HT1080 (cell line): ENCODE measurements around the gene SCFD2. TPM values are rescaled to one million over a fixed set of nuclear protein-coding genes. Genes with fewer than 3 reads are reported as not detected.

ENCODE experiments used
- DNase-seq: peaks from one replicate; pipeline ENCODE4 v3.0.0-alpha.2; 2015; ENCODE audit warnings: low read depth
- total RNA-seq: library from RNA; depleted of rRNA; stranded (reverse); fragments of >200 nt; shearing (Covaris generic); gene quantifications from 2 replicates; pipeline ENCODE4 v1.2.3, GENCODE V29; 2014

Gene SCFD2
- total RNA-seq, 1 experiment from 2014 or later: 28.0 TPM

DNA sequence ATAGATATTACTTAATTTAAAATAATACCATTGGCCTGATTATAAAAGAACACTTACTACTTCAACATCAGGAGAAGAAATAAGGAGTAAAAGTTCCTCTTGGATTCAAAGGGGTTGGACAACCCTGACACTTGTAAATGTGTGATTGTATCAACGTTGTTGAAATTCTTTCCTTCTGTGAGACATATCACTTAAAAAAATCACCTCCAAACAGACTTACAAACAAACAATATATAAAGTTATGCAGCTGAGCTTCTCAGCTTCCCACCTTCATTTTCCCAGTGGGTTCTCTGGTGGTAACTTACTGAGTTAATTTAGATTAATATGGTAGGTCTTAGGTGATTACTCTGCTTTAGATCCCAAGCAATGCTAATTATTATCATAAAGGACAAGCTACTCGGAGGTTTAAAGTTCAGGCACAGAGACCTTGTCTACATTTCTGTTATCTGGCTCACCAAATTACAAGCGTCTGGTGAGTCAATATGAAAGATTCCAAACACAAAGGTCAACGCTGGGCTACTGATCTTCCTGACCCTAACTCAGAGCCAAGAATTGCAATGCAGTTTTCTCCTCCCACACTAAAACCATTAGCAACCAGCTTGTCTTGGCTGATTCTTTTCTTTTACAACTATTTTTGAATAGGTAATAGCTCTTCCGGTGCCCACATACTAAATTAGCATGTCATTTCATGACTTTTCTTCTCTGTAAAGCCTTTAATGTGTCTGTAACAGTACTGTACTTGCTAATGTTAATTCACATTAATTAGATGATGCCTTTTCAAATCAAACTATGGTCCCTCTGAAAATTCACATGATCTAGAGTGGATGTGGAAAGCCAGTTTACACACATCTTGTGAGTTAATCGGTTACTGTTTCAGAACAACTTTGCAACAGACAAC lies 346.1 kb downstream of the SCFD2 start:
- peak; percentile 25 for DNase-seq

DNA sequence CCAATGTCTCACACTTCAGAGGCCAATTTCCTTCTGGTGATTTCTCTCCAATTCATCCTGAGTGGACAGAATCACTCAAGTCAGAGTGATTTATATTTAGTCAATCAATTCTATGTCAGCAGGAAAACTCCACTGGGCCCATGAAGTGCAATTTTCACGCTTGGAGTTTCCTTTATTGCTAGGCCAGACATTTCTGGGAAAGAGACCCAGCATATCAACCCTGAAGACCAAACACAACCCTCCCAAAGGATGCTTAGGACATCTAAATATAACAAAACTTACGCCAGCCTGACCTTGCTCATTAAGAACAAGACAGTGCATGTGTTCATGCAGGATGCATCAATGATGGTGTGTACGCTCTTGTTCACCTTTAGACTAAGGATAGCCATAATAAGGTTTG lies 347.4 kb downstream of the SCFD2 start:
- no peak for DNase-seq

DNA sequence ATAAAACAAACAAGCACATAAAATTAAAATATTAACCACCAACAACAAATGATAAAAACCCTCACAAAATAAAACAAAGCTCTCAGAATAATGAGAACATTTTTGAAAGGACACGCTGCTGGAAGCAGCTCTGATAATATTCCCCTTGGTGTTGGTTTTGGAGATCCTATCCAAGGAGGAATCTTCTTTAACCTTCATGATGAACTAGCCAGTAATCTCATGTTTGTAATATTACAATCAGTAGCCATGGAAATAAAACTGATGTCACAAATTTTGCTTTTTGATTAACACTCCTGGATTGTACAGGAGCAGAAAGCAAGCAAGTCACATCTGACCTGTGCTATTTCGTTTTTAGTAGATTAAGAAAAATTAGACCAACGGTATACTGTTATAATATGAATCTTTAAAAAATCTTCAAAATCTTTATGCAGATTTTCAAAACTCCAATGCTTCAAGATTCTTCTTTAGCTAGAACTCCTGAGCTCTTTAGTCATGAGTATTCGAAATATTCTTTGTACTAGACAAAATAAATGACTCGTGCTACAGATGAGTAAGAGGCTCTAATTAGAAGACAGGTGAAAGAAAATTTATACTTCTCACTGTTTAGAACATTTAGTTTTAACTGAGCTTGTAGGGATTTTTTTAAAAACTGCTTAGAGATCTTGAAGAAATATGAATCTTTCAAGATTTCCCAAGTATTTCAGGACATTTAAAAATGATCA lies 349.6 kb downstream of the SCFD2 start:
- no peak for DNase-seq

DNA sequence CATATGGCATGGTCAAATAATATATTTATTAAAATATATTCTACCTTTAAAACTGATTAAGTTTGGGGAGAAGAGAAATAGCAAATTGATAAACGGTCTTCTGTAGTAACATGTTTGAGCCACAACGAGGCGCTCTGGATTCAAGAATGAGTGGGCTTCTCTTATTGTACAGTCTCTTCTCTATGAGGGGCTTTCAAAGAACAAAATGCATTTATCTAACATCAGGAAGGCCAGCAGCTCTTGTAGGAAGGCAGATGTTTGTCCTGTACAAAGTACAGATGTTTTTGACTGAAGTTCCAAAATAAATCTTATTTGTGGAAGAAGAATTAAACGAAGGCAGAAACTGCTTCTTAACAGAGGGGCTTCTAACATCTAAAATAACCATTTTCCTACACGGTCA lies 350.2 kb downstream of the SCFD2 start:
- DNase-seq: peak; percentile 15

DNA sequence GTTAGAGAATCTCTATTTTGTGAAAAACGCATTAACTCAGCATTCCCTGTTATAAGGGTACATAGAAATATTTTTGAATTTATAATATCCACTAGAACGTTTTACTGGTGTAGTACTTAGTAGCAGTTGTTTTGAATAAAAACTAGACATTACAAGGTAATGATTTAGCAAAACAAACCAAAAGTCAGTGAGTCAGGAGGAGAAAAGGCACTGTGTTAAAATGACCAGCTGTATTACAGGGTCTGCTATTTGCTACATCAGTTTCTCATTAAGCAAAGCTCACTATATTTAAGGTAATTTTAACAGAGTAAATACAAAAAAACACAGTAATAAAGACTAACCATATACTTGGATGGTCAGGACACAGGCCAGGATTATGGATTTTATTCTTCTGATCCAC lies 351.0 kb downstream of the SCFD2 start:
- no peak for DNase-seq

DNA sequence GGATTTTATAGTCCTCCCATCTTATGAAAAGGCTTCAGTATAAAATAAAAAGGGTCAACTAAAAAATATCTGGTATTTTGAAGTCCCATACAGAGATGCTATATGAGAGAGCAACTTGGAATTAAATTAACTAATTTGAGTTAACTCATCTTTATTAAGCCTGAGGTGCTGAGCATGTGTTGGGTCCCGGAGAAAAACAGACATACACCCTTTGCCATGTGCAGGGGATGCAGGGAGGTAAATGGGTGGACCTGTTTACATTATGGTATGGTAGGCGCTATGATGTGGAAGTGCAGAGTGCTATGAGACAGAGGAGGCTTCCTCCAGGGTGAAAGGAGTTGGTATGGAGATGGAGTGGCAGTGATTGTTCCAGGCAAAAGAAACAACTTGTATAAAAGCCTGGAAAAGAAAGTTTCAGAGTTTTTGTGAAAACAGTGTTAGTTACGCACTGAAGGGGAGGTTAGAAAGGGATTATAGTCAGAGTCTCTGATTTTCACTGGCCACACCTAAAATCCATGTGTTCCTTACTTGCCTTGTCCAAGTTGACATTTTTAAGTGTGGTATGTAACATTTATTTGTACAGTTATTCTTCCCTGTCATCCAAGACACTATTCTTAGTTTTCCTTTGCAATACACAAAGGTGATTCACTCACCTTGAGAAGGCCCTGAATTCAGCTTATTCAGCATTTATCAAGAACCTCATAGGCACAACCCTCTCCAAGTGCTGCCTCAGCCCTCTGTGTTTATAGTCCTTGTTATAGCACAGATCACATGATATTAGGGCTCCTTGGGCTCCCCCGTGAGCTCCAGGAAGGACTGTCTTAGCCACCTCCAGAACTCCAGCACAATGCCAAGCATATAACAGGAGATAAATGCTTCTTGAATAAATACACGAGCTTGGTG lies 351.7 kb downstream of the SCFD2 start:
- DNase-seq: no peak

DNA sequence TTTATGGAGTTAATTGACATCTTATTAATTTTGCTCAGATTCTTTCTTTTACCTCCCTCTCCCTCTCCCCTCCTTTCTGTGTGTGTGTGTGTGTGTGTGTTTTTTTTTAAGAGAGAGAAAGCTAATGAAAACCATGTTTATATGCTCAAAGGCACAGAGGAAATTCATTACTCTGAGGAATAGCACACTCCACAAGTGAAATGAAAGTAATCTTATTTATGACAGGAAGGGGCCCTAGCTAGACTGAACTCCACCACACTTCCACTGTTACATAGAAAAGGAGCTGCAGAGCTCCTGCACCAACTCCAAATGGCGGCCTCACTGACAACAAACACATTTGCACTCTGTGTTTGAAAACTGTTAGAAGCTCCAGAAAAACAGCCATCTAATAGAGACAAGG lies 353.1 kb downstream of the SCFD2 start:
- DNase-seq: peak; percentile 6

DNA sequence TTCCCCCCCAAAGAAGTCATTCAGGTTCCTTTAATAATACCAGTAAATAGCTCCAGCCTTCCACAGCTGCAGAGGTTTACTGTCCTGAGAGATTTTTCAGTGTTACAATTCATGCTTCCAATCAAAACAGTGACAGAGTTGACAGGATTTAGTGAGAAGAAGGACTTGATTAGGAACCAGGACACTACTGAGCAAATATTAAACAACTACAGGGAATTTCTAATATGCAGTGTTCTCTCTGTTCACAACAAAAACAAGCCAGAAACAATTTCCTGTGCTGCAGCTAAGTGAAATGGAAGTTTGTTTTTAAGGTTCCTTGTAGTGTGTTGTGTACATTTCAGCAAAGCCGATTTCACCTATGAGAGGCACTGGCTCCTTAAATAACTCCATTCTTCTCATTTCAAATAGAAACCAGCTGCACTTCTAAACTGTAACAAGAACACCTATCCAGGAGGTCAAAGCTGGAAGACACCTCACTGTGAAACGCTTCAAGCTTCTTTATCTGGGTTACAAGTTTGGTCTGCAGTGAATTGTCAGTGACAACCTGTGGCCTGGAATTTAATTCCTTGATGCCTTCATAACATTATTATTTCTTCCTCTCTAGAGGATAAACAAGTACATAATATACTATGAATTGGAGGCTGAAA lies 354.5 kb downstream of the SCFD2 start:
- no peak for DNase-seq

DNA sequence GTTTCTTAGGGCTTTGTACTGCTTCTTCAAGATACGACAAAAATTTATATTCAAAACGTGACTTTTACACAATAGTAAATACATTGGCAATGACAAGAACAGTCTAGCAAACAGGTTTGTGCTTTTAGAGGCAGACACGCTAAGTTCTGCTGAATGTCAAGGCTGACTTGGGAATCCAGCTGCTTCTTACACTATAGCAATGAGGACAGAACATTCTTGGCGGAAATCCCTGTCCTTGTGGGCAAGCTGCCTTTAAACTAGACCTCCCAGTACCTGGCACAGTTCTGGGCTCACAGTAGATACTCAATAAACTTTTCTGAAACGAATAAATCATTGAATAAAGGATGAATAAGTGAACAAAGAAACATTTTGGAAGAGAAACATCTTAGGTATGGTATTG lies 355.5 kb downstream of the SCFD2 start:
- no peak for DNase-seq

DNA sequence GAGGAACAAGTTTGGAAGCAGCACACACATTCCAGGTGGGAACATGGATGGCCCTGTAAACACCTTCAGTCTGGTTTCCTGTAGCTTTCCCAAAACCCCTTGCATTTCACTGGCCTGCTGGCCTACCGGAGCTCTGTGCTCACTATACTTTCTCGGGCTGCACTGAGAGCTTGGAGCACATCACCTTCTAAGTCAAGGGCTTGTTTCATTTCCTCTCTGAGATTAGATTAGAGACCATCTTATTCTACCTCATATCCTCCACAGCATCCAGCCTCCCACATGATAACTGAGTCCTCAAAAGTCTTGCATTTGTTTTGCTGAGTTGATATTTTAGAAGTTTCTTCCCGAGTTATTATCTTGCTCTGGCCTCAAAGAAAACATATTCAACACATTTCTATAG lies 356.0 kb downstream of the SCFD2 start:
- DNase-seq: no peak

DNA sequence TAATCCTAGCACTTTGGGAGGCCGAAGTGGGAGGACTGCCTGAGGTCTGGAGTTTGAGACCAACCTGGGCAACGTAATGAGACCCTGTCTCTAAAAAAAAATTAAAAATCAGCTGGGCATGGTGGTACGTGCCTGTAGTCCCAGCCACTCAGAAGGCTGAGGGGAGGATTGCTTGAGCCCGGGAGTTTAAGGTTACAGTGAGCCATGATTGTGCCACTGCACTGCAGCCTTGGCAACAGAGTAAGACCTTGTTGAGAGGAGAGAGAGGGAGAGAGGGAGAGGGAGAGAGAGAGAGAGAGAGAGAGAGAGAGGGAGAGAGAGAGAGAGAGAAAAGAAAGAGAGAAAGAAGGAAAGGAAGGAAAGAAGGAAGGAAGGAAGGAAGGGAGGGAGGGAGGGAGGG lies 358.8 kb downstream of the SCFD2 start:
- no peak for DNase-seq

DNA sequence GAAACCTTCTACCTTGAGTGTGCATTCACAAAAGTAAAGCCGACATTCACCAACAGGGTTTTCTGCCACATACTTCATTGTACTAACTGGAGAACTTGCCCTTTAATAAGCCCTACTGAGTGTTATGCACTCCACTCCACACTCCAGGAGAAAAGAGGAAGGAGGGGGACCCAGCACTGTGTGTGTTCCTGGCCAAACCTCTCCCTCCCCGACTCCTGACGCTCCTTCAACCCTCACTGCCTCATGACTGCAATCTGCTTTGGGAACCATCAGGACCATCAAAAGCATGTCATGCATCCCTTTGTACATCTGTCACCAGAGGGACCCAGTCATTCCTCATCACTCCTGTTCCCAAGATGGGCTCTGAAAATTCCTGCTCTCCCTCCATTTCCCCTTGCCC lies 360.1 kb downstream of the SCFD2 start:
- DNase-seq: no peak

DNA sequence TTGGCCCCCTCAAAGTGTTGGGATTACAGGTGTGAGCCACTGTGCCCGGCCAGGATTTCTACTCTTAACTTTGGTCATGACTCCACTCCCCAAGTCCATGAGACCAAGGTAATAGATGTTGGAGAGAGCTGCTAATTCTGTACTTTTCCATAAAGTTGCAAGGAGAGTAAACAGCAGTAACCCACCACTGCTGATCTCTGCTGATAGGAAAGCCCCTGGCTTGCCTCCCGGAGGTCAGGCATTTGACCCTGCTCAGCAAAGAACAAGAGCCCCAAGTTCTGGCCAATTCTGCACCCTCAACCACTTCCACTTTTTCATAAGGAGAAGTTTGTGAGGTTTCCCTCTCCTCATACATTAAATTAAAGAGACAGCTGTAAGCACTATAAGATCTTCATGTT lies 360.7 kb downstream of the SCFD2 start:
- DNase-seq: no peak

DNA sequence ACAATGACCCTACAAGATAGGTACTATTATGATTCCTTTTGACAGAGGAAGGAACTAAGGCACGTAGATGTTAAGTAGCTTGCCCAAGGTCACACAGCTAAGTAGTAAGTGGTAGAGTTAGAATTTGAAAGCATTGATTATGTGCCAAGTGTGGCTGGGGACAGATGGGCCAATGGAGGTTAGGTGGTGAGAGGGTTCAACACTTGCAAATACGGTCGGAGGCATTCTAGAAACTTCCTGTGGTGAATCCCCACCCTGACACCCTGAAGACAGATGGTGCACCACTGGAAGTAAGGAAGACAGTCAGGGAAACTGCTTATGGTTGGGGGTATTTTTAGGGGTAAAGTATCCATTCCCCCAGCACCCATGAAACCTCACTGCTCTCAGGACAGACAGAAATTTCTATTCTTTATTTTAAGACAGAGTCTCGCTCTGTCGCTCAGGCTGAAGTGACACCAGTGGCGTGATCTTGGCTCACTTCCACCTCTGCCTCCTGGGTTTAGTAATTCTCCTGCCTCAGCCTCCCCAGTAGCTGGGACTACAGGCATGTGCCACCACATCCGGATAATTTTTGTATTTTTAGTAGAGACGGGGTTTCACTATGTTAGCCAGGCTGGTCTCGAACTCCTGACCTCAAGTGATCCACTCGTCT lies 361.2 kb downstream of the SCFD2 start:
- no peak for DNase-seq

DNA sequence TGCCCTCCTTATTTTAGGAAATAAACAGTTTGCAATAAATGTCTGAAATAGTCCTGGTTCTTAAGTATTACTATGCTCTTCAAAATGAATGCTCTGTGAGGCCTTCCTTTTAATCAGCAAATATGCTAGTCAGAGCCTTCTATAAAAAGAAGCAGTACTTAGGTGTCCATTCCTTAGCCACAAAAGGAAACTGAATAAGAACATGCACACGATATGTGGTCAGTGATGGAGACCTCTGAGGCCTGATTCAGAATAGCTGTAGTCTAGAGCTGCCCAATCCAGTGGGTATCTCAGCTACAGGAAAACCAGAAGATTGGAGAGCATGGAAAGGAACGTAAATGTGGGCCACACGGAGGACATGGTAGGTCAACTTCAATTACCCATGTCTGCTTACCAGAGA lies 361.9 kb downstream of the SCFD2 start:
- peak; percentile 49 for DNase-seq

DNA sequence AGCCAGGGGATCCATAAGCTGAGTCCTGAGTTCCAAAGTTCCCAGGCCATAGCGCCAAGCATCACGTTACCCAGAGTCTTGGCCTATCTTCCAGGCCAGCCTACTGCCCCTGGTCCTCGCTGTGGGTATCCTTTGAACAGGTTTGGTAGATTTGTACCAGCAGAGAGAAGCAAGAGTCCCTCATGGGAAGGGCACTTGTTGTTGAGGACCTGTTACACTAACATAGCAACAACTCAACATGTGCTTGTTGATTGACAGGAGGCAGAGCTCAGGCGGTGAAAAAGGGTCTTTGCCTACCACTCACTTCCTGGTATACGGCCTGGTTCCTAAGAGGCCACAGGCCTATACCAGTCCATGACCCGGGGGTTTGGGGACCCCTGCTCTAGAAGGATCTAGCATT lies 365.3 kb downstream of the SCFD2 start:
- DNase-seq: no peak

DNA sequence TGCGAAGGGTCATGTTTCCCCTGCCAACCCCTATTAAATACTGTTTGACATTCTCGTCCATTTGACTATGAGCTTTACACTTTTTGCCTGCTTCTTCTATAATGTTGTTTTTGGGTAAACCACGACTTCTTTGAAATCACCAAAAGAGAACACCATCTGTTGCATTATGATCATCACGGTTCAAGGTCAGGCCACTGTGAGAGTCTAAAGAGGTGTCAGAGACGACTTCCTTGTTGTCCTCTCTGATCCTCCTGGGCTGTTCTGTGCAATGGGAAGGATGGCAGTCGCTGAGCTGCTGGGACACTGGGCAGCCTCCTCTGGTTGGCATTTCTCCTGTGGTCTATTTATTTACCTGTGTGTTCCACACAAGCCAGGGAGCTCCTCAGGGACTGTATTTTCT lies 366.2 kb downstream of the SCFD2 start:
- no peak for DNase-seq

DNA sequence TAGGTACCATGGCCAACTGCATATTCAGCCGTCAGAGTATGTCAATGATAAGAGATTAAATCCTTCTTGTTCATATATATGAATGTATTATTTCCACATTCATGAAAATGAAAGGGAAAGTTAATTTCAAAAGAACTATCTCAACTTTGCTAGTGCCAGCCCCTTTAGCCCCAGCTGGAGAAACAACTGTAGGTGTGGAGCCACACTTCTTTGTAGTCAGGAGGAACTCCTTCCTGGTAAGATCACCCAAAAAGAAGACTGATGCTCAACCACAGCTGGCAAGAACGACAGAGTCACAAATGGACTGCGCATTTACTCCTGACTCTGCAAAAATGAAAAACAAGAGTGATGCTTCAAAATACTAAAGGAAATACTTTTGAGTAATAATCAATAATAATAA lies 367.4 kb downstream of the SCFD2 start:
- no peak for DNase-seq

DNA sequence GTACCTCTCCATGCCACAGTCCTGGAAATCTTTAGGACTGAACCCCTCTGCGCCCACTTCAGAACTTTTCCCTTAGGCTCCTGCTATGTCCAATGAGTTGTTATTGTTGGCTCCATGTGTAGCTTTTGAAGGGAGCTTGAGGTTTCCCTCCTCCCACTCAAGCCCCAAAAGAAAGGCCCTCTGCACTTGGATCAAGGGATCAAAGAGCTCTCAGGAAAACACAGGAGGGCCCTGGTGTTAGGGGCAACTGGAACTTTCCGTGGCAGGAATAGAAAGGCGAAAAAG lies 368.8 kb downstream of the SCFD2 start:
- no peak for DNase-seq

DNA sequence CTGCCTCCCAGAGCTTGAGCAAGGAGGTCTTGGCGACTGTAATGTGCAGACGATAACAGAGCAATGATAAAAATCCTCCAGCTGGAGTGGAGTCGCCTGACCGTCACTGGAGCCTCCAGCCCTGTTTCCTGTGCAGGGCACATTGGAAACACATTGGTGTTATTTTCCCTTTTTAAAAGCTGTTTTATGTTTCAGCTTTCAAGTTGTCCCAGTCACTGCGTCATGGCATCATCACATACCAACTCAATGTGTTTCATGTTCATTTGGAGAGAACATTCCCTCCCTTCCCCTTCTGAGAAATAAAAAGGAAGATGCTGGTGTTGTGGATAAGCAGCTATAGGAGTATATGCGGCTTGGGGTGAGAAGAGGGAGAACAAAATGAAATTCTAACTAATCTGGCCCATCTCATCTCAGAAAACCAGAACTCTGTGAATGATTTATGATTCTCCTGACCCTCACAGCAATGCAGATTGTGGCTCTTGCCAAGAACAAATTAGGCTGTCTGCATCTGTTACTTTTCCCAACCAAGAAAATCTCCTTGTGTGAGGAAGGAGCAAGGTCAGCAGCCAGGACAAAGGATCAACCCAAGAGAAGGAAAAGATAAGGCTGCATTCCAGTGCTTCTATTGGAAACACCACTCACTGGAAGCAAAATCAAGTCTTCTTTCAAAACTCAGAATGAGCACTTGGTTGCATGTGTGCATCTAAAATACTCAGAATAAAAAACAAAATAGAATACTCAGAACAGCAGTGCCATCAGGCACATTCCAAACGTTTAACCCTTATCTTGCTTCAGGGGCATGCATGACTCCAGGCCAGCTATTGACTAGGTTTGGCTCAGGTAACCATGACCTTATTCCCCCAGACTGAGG lies 369.4 kb downstream of the SCFD2 start:
- DNase-seq: no peak
